H1 (cell line): Measurements from ENCODE around the gene GPATCH2L. TPM values are rescaled to one million over a fixed set of nuclear protein-coding genes. Genes with fewer than 3 reads are reported as not detected.

Experiments used
- CTCF ChIA-PET: fragments of 300-600 bp; sonication (Branson Sonifier 250); formaldehyde crosslinking; loops from one replicate; lab custom pipeline; 2021; ENCODE audit not compliant: partially characterized antibody; lab: Charles Lee
- POLR2A ChIA-PET: fragments of 300-600 bp; sonication (Branson Sonifier 250); formaldehyde crosslinking; loops from one replicate; lab custom pipeline; 2021; ENCODE audit warnings: inconsistent platforms; ENCODE audit not compliant: partially characterized antibody; lab: Charles Lee
- DNase-seq, 2 experiments: peaks; one replicate each; pipeline versions ENCODE4 v3.0.0 to v3.0.0-alpha.2; 2010 to 2022; ENCODE audit warnings: low spot score in 2 of 2, low read depth in 1 of 2, mixed read lengths in 1 of 2
- FAIRE-seq: peaks from 2 replicates; lab custom pipeline; 2011; peaks lifted over from hg19 to GRCh38; lab: Jason Lieb, UNC
- H2AFZ ChIP-seq: 2 replicates; pipeline ENCODE4 v1.8.1; 2012; ENCODE audit warnings: low read length, inconsistent platforms
- H2AK5ac ChIP-seq: 2 replicates; pipeline ENCODE4 v1.6.1; 2013; ENCODE audit warnings: low read depth, low read length
- H2BK120ac ChIP-seq: replicated peaks from 2 replicates; pipeline ENCODE3; 2013; ENCODE audit warnings: low read depth, low read length, inconsistent platforms
- H2BK12ac ChIP-seq: 2 replicates; pipeline ENCODE4 v1.6.1; 2013; ENCODE audit warnings: low read depth, low read length
- H2BK15ac ChIP-seq: 2 replicates; pipeline ENCODE4 v1.6.1; 2013; ENCODE audit warnings: low read length
- H2BK20ac ChIP-seq: 2 replicates; pipeline ENCODE4 v1.6.1; 2013; ENCODE audit warnings: low read length
- H2BK5ac ChIP-seq: 2 replicates; pipeline ENCODE4 v1.6.1; 2013; ENCODE audit warnings: low read depth, low read length
- H3K14ac ChIP-seq: 2 replicates; pipeline ENCODE4 v1.6.1; 2013; ENCODE audit warnings: inconsistent platforms; ENCODE audit not compliant: insufficient read length
- H3K18ac ChIP-seq: 2 replicates; pipeline ENCODE4 v1.6.1; 2013; ENCODE audit warnings: low read length; ENCODE audit errors: extremely low read depth
- H3K23ac ChIP-seq: 2 replicates; pipeline ENCODE4 v1.6.1; 2013; ENCODE audit warnings: inconsistent platforms; ENCODE audit not compliant: insufficient read length
- H3K23me2 ChIP-seq: 2 replicates; pipeline ENCODE4 v1.6.1; 2013; ENCODE audit warnings: low read depth, low read length
- H3K27ac ChIP-seq: 2 replicates; pipeline ENCODE4 v1.6.1; 2011; ENCODE audit warnings: low read depth, low read length, inconsistent platforms
- H3K27me3 ChIP-seq, 4 experiments: replicated peaks in 1 of 4; 1 replicate in 1 of 4; 2 replicates in 3 of 4; pipeline versions ENCODE4 v1.6.1 to v1.8.1; 2011 to 2013; ENCODE audit warnings: low read length in 3 of 4, mild to moderate bottlenecking in 3 of 4, inconsistent platforms in 2 of 4, mixed read lengths in 2 of 4, moderate library complexity in 1 of 4; ENCODE audit not compliant: control insufficient read depth in 3 of 4, insufficient read depth in 3 of 4; ENCODE audit errors: extremely low read depth in 1 of 4
- H3K36me3 ChIP-seq, 4 experiments: 2 replicates each; pipeline versions ENCODE4 v1.6.1 to v1.8.1; 2011 to 2013; ENCODE audit warnings: mild to moderate bottlenecking in 4 of 4, low read length in 3 of 4, moderate library complexity in 2 of 4, control low read depth in 1 of 4, inconsistent platforms in 1 of 4; ENCODE audit not compliant: insufficient read depth in 4 of 4, control insufficient read depth in 2 of 4
- H3K4ac ChIP-seq: replicated peaks from 2 replicates; pipeline ENCODE3; 2013; ENCODE audit warnings: low read length, low read depth, mixed read lengths, inconsistent platforms; ENCODE audit not compliant: insufficient read length
- H3K4me1 ChIP-seq, 4 experiments: replicated peaks in 1 of 4; 1 replicate in 1 of 4; 2 replicates in 3 of 4; pipeline versions ENCODE4 v1.6.1 to v1.8.1; 2011 to 2013; ENCODE audit warnings: low read length in 3 of 4, inconsistent platforms in 2 of 4, mixed read lengths in 1 of 4; ENCODE audit not compliant: insufficient read depth in 4 of 4, control insufficient read depth in 3 of 4
- H3K4me2 ChIP-seq, 2 experiments: 2 replicates each; pipeline versions ENCODE4 v1.6.1 to v1.8.1; 2011 to 2013; ENCODE audit warnings: low read depth in 2 of 2, low read length in 2 of 2, control low read depth in 1 of 2, inconsistent platforms in 1 of 2, mild to moderate bottlenecking in 1 of 2; ENCODE audit not compliant: insufficient read depth in 1 of 2
- H3K4me3 ChIP-seq, 4 experiments: fragments of 200-600, 300-600 bp in 1 of 4; sonication (generic), shearing (Covaris generic), sonication (Bioruptor Twin) in 1 of 4; 2 replicates each; pipeline versions ENCODE4 v1.5.1 to v1.8.1; 2011 to 2016; ENCODE audit warnings: low read length in 4 of 4, low read depth in 3 of 4, control low read depth in 2 of 4, inconsistent platforms in 2 of 4, mild to moderate bottlenecking in 2 of 4, mixed read lengths in 1 of 4, moderate library complexity in 1 of 4; ENCODE audit not compliant: insufficient read depth in 2 of 4; ENCODE audit errors: extremely low read depth in 1 of 4
- H3K56ac ChIP-seq: replicated peaks from 2 replicates; pipeline ENCODE3; 2013; ENCODE audit warnings: low read depth, mild to moderate bottlenecking, mixed read lengths, low read length, inconsistent platforms; ENCODE audit not compliant: insufficient read length
- H3K79me1 ChIP-seq: 2 replicates; pipeline ENCODE4 v1.6.1; 2013; ENCODE audit warnings: low read depth, low read length, control low read depth
- H3K79me2 ChIP-seq, 2 experiments: 2 replicates each; pipeline versions ENCODE4 v1.6.1 to v1.8.1; 2012 to 2013; ENCODE audit warnings: low read length in 2 of 2, mild to moderate bottlenecking in 2 of 2, inconsistent platforms in 1 of 2; ENCODE audit not compliant: insufficient read depth in 2 of 2, control insufficient read depth in 1 of 2
- H3K9ac ChIP-seq, 4 experiments: replicated peaks in 1 of 4; 1 replicate in 1 of 4; 2 replicates in 3 of 4; pipeline versions ENCODE4 v1.6.1 to v1.8.1; 2011 to 2013; ENCODE audit warnings: low read depth in 3 of 4, low read length in 3 of 4, control low read depth in 2 of 4, mild to moderate bottlenecking in 2 of 4, moderate library complexity in 2 of 4, inconsistent platforms in 1 of 4; ENCODE audit errors: extremely low read depth in 1 of 4
- H3K9me3 ChIP-seq, 2 experiments: 2 replicates each; pipeline versions ENCODE4 v1.6.1 to v1.8.1; 2012 to 2013; ENCODE audit warnings: mild to moderate bottlenecking in 2 of 2, moderate library complexity in 2 of 2, control low read depth in 1 of 2, inconsistent platforms in 1 of 2, low read depth in 1 of 2, low read length in 1 of 2, mixed read lengths in 1 of 2; ENCODE audit not compliant: insufficient read depth in 2 of 2
- H4K20me1 ChIP-seq, 2 experiments: replicated peaks in 1 of 2; 2 replicates each; pipeline versions ENCODE3 to v1.8.1; 2011 to 2013; ENCODE audit warnings: inconsistent platforms in 2 of 2, low read length in 2 of 2, mild to moderate bottlenecking in 1 of 2; ENCODE audit not compliant: insufficient read depth in 2 of 2, control insufficient read depth in 1 of 2
- H4K5ac ChIP-seq: 2 replicates; pipeline ENCODE4 v1.6.1; 2013; ENCODE audit warnings: low read length, low read depth, mixed read lengths, inconsistent platforms; ENCODE audit not compliant: insufficient read length
- H4K8ac ChIP-seq: 2 replicates; pipeline ENCODE4 v1.8.0; 2013; ENCODE audit warnings: mild to moderate bottlenecking, moderate library complexity, low read length, inconsistent platforms; ENCODE audit not compliant: insufficient read depth; ENCODE audit errors: extremely low read depth
- H4K91ac ChIP-seq: replicated peaks from 2 replicates; pipeline ENCODE3; 2013; ENCODE audit warnings: low read length, mixed read lengths, inconsistent platforms; ENCODE audit not compliant: insufficient read length
- HDAC2 ChIP-seq, 2 experiments: fragments of 300-600 bp in 1 of 2; sonication (generic) in 1 of 2; IDR thresholded peaks; 2 replicates each; pipeline ENCODE4 v1.6.1; 2011 to 2012; ENCODE audit warnings: low read depth in 2 of 2, low read length in 2 of 2, mild to moderate bottlenecking in 2 of 2, moderate library complexity in 2 of 2, borderline replicate concordance in 1 of 2, inconsistent platforms in 1 of 2
- KDM1A ChIP-seq: fragments of 200-600, 300-600 bp; sonication (generic); IDR thresholded peaks from 2 replicates; pipeline ENCODE4 v1.7.1; 2016; ENCODE audit warnings: mild to moderate bottlenecking, low read length, borderline replicate concordance
- WGBS, 2 experiments: shearing (Covaris generic) in 1 of 2; methylation state at CpG; one replicate each; pipeline versions ENCODE4 v1.1.6 to v1.1.7; 2013 to 2015; ENCODE audit warnings: low lambda C conversion rate in 2 of 2, mixed read lengths in 2 of 2, inconsistent platforms in 1 of 2, low coverage in 1 of 2, missing lambda C conversion rate in 1 of 2; ENCODE audit not compliant: insufficient replicate concordance in 2 of 2, insufficient coverage in 1 of 2, insufficient read length in 1 of 2; ENCODE audit errors: extremely low coverage in 1 of 2, missing lambda C conversion rate in 1 of 2; 5-methylcytosine and 5-hydroxymethylcytosine counted together
- polyA plus RNA-seq, 7 experiments: library from polyadenylated mRNA; depleted of rRNA in 3 of 7; stranded (reverse) in 5 of 7; unstranded in 2 of 7; fragments of >200 nt in 5 of 7; fragments of 200-250 nt in 2 of 7; gene quantifications; 1 replicate in 5 of 7; 2 replicates in 1 of 7; 4 replicates in 1 of 7; pipeline versions ENCODE4 v1.2.1 to v1.2.3, GENCODE V29; 2011 to 2013; ENCODE audit warnings: missing spikeins in 2 of 7, mixed read lengths in 2 of 7
- total RNA-seq: library from RNA; stranded (reverse); fragmentation: NEBNext Ultra II Directional; extraction: Animal tissue kit (Norgen Biotek cat#: 25700); gene quantifications from 2 replicates; pipeline ENCODE4 v1.2.1, GENCODE V29; 2021

GPATCH2L gene
- total and polyA plus RNA-seq, 2 of the 8 experiments (the other 6 are each of a cell fraction or from before 2014, with no cell fraction given), result 26.0 to 54.9 TPM

GRCh38 chr14:76259029-76259735 is 107.5 kb downstream of the GPATCH2L start:
- Histone ChIP-seq H3K9me3 (no peaks in the 10 kb centered on the region), H4K5ac (no peak overlapping the region), H3K4me1 (peaks cover 0 to 4% (median 1%) of the 10 kb centered on the region in 4 experiments; a peak in 4 of 7 replicates), H3K23me2 (no peaks in the 10 kb centered on the region), H2BK15ac (no peak overlapping the region), H3K14ac (no peak overlapping the region), H3K4ac (no peak overlapping the region), H4K8ac (no peak overlapping the region), H3K79me1 (no peaks in the 10 kb centered on the region), H3K18ac (no peak overlapping the region), H3K4me3 (no peak overlapping the region), H3K27me3 (no peaks in the 10 kb centered on the region), H4K20me1 (no peaks in the 10 kb centered on the region), H2AK5ac (no peak overlapping the region), H3K79me2 (no peaks in the 10 kb centered on the region), H2BK5ac (no peak overlapping the region), H3K9ac (no peak overlapping the region), H2BK12ac (no peak overlapping the region), H3K4me2 (no peak overlapping the region), H3K56ac (no peak overlapping the region), H3K23ac (no peak overlapping the region), H3K36me3 (no peaks in the 10 kb centered on the region), H2BK120ac (no peak overlapping the region), H3K27ac (no peak overlapping the region), H2AFZ (no peak overlapping the region), H2BK20ac (no peak overlapping the region), H4K91ac (no peak overlapping the region)
- DNase-seq (no peak), FAIRE-seq (no peak)
- CTCF ChIA-PET, result interaction anchor here (0.6 to 1.7 kb wide), 6 partner anchors 9 to 208 kb away, joined by 3 to 7 read pairs (median 4); no protein-coding TSS in a partner anchor
- TF ChIP-seq HDAC2 (IDR thresholded peaks at IDR 0.05; ENCODE audit: borderline replicate concordance in 1 of 2, low read depth in 2 of 2, low read length in 2 of 2) (no peak), KDM1A (0 out of 2 replicates have a peak, but pooled peaks have one; percentile 15)
- POLR2A ChIA-PET, result interaction anchor here (2.0 kb wide), 1 partner anchor 93 kb away, joined by 5 read pairs; no protein-coding TSS in a partner anchor
- WGBS, 2 experiments, result 80% methylated on average over 6 of the region's 6 CpGs; no CpG with 5 or more reads in 1 of the 2 experiments
